Putamen (tissue), 1 donor: Measurements from ENCODE around the gene SMARCE1.
A peak's percentile ranks its signal among the peaks of the same experiment; 100 is the strongest.

Experiments used
- DNase-seq: peaks from one replicate; pipeline ENCODE4 v3.0.0-alpha.2; 2016; ENCODE audit warnings: low spot score

SMARCE1 gene

GRCh38 chr17:40647624-40648383 lies at the start of gene SMARCE1:
TSS of gene SMARCE1 (minus strand) at chr17:40647818. CDS start at chr17:40645802, 2,016 bp downstream.
- peak; percentile 70 for DNase-seq

GRCh38 chr17:40697297-40697696 lies 49.7 kb upstream of the SMARCE1 start:
- DNase-seq, result no peak

- no peak for DNase-seq
Observed at GRCh38 chr17:40696651-40697072, 49.0 kb upstream of the SMARCE1 start.

- DNase-seq, result no peak
Observed at GRCh38 chr17:40695874-40696472, 48.4 kb upstream of the SMARCE1 start.

GRCh38 chr17:40694584-40694983 lies 47.0 kb upstream of the SMARCE1 start:
- no peak for DNase-seq

DNA sequence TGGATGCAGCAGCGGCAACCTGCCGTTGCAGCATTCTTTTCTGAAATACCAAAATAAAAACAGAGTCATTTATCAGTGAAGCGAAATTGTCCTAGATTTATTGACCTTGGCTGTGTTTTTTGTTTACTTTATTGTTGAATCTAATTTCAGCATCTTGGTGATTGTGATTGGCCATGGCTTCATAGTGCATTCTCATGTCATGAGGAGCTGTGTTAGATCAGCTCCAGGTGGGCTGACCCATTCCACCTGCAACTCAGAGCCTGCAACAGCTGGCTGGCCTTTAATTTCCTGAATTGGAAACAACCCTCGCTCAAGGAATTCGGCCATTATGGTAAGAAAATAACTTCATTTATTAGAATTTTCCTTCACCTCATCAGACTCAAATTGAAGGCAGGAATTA lies 39.5 kb upstream of the SMARCE1 start:
- no peak for DNase-seq

- DNase-seq, result no peak
Observed at GRCh38 chr17:40686192-40686591, 38.6 kb upstream of the SMARCE1 start.

GRCh38 chr17:40680998-40681397 lies 33.4 kb upstream of the SMARCE1 start:
- no peak for DNase-seq

- DNase-seq, result no peak
Observed at GRCh38 chr17:40679523-40679907, 31.9 kb upstream of the SMARCE1 start.

GRCh38 chr17:40678902-40679522 lies 31.4 kb upstream of the SMARCE1 start:
- no peak for DNase-seq

- DNase-seq, result no peak
Observed at GRCh38 chr17:40675905-40676304, 28.3 kb upstream of the SMARCE1 start.

- no peak for DNase-seq
Observed at GRCh38 chr17:40672654-40673053, 25.0 kb upstream of the SMARCE1 start.

GRCh38 chr17:40671282-40671681 lies 23.7 kb upstream of the SMARCE1 start:
- DNase-seq, result no peak

DNA sequence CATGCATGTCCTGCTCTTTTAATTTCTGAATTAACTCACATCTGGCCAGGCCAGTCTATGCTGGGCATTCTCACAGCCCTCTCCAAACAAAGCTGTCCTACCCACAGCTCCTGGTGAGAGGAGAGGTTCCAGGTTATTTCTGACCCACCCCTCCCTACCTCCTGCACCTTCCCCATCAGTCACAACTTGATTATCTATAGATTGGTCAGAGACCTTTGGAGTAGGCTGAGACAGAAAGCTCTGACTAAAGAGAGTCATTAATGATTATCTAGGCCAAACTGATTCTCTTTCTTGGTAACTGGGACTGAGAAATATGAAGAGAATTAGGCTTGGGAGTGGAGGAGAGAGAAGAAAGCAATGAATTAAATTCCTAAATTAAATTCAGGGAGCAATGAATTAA lies 18.7 kb upstream of the SMARCE1 start:
- DNase-seq, result no peak

GRCh38 chr17:40664582-40665333 lies 17.1 kb upstream of the SMARCE1 start, which contains the start of gene KRT222:
TSS of gene KRT222 (minus strand) at chr17:40665177. CDS start at chr17:40665099, 78 bp downstream.
- peak; percentile 44 for DNase-seq

DNA sequence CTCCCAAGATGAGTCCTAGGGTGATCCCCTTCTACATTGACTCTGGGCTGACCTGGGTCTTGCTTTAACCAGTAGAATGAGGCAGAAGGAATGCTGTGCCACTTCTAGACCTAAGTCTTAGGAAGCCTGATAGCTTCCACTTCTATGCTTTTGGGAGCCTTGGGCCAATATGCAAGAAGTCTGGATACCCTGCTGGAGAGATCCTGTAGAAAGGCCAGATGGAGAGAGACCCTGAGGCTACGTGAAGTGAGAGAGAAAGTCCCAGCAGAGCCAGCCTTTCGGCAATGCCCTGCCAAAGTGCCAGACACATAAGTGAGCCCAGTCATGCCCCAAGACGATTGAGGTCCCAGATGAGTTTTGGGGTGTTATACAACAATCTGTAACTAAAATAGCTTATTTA lies 15.6 kb upstream of the SMARCE1 start:
- no peak for DNase-seq

GRCh38 chr17:40659911-40660310 lies 12.3 kb upstream of the SMARCE1 start:
- DNase-seq, result no peak

DNA sequence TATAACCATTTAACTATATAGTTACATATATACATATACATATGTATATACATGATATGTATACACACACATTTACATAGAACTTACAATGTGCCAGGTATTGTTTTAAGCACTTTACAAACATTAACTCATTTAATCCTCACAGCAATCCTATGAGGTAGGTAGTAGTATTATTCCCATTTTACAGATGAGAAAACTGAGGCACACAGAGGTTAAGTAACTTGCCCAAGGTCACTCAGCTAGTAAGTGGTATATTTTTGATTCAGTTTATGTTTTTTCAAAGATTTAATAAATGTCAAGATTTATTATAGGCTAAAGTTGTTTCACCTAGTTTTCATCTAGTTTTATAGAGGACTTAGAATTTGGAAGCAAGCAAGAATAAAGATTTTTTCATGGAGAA lies 10.8 kb upstream of the SMARCE1 start:
- DNase-seq, result no peak

DNA sequence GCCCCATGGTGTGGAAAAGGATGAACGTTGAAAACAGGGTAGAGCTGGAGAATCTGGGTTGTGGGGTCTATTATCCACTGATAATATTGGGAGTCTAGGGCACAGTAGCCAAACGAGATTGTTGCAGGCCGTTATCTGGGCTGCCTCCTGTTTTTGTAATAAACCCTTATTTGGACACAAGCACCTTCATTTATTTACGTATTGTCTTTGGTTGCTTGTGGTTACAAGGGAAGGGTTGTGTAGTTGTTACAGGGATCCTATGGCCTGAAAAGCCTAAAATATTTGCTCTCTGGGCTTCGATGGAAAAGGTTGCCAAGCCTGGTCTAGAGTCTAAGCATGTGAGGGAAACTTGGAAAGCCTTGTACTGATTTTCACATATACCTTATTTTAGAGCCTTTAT lies 4.3 kb upstream of the SMARCE1 start:
- DNase-seq, result no peak

GRCh38 chr17:40648384-40648968 lies 858 bp upstream of the SMARCE1 start:
- no peak for DNase-seq

DNA sequence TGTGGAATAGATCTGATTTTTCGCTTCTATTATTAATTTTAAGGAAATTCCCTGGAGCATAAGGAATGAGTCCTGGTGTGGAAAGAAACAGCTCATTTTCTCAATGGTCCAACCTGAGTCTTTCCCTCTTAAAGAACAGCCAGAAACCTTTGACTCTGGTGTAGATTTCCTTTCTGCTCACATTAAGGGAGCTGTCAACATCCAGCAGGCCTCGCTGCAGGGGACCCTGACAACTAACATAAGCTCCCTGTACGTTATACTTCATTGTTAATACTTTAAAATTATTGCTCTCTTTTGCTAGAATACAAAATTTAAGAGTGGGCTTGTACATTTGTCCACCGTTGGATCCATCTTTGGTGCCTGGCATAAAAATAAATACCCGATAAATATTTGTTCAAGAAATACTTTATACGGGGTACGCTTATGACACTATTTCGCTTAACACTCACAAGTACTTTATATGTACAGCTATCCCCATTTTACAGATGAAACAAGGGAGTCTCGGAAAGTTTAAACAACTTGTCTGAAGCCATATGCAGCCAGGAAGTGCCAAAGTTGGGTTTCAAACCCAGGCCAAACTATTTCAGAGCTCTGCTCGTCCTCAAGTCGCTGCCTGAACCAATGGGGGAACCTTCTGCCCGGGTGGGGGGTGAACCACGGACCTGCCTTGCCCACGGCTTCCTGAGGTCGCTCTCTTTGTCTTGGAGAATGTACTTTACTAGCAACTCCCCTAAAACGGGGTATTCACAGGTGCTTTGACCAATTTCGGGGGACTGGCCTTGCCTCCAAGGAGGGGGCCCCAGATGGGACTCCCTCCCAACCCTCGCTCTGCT lies 611 bp downstream of the SMARCE1 start:
- no peak for DNase-seq
